ENCODE data around the gene LAMB3.

DNA sequence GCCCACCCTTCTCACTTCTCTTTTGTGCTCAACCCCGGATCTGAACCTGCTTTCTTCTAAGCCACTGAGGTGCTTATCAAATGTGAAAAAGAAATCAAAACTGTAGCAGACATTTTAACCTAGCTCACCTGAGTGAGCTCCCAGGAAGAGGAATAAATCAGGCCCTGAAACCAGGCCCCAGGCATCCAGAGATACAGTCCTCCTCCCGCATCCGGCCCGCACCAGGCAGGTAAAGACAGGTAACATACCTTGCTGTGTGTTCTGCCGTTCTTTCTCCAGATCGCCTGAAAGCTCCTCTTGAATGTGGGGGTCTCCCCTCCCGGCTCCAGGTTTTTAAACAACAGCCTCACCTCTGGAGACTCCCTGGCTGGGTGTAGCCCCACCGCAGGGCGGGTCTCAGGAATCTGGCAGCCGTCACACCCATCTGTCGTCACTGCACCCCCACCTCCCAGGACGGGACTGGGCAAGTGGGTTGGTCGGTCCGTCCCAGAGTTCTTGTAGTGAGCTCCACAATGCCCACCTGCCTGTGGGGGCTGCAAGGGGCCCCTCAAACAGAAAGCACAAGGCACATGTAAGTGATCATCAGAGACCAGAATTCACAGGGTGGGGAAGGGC, at the start of gene LAMB3:
- TF ChIP-seq, protein P1, sequence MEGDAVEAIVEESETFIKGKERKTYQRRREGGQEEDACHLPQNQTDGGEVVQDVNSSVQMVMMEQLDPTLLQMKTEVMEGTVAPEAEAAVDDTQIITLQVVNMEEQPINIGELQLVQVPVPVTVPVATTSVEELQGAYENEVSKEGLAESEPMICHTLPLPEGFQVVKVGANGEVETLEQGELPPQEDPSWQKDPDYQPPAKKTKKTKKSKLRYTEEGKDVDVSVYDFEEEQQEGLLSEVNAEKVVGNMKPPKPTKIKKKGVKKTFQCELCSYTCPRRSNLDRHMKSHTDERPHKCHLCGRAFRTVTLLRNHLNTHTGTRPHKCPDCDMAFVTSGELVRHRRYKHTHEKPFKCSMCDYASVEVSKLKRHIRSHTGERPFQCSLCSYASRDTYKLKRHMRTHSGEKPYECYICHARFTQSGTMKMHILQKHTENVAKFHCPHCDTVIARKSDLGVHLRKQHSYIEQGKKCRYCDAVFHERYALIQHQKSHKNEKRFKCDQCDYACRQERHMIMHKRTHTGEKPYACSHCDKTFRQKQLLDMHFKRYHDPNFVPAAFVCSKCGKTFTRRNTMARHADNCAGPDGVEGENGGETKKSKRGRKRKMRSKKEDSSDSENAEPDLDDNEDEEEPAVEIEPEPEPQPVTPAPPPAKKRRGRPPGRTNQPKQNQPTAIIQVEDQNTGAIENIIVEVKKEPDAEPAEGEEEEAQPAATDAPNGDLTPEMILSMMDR (IDR thresholded peaks at IDR 0.05): no peak
- TF ChIP-seq EZH2 (IDR thresholded peaks at IDR 0.05; ENCODE audit: borderline replicate concordance, insufficient read depth, low read depth, low read length, poor library complexity, severe bottlenecking): no peak
